Stimulated activated CD4-positive, alpha-beta T cell treated with anti-CD3 and anti-CD28 coated beads, Interleukin-1b, Interleukin-23, amount 100 ng/mL, for 1 hour (primary cell): ENCODE data around the gene VSNL1.

ENCODE experiments used
- DNase-seq, 2 donors: peaks; one replicate each; pipeline ENCODE4 v3.0.0-alpha.2; 2020; ENCODE audit warnings: low read depth in 2 of 2

VSNL1 gene

GRCh38 chr2:17646081-17646554, 105.6 kb downstream of the VSNL1 start:
- DNase-seq, result peak in 1 of 2 donors; percentile 3

- DNase-seq, result no peak
Observed at GRCh38 chr2:17646838-17647701, 106.6 kb downstream of the VSNL1 start.

- no peak for DNase-seq
Observed at GRCh38 chr2:17648581-17648980, 108.1 kb downstream of the VSNL1 start.

GRCh38 chr2:17649026-17649425, 108.5 kb downstream of the VSNL1 start:
- no peak for DNase-seq

DNA sequence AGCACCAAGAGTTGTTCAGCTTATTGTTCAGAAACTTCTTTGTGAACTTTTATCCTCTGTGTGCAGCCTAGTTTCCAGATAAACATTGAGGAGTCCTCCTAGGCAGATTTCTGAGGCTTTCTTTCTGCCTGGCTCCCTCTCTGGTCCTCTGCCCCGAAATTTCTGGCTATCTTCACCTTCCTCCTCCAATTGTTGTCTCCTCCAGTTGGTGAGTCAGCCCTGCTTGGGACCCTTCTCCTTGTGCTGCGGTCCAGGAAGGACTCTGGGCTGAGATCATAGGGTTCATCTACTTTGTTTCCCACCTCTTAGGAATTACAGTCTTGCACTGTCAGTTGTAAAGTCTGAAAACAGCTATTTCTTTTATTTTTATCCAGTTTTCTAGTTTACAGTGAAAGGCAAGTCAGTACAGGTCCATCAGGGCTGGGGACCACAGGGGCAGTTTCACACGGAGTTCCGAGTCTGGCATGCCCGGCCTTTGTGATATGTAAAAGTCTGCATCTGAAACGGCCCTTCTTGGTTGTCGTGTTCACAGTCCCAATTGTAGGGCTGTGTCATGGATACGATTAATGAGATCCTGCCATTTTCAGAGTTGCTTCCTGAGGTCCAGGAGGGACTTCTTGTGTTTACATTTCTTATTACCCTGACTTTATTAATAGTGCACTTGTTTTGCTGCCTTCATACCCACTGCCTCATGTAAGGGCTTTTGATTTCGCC, 112.3 kb downstream of the VSNL1 start:
- no peak for DNase-seq

- DNase-seq, result no peak
Observed at GRCh38 chr2:17657759-17658158, 117.3 kb downstream of the VSNL1 start.

GRCh38 chr2:17658251-17658843, 117.9 kb downstream of the VSNL1 start:
- no peak for DNase-seq

DNA sequence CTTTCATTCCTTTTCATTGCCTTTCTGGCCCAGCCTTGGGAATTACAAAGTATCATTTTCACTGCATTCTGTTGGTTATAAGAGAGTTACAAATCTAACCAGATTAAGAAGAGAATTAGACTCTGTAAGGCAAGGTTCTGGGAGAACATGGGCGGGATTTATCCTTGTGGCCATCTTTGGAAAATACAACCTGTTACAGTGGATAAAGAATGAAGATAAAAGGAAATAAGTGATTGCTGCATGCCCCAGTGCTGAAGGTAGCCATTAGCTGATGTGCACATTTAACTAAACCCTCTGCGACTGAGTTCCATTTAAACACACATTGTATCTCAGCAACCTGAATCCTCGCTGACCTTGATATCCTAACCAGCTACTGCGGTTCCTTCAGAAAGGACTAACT, 119.7 kb downstream of the VSNL1 start:
- DNase-seq, result no peak

- DNase-seq, result no peak
Observed at GRCh38 chr2:17661460-17661859, 121.0 kb downstream of the VSNL1 start.

DNA sequence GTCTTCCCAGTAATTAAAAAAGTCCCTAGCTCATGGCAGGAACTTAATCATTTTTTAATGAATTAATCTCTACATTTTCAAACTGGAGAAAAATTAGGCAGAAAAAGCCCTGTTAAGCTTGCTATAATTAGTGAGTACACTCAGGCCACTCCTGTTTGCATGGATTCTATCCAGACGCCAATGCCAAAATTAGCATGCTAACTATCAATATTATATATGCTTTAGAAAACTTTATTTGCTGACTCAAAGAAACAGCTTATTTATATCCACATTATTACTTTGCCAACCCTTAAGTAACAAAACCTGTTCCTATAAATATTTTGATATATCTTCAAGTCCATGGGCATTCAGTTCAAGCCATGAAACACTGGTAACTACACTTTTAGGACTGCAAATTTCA, 122.2 kb downstream of the VSNL1 start:
- DNase-seq, result no peak

GRCh38 chr2:17664534-17664933, 124.0 kb downstream of the VSNL1 start:
- DNase-seq, result no peak

DNA sequence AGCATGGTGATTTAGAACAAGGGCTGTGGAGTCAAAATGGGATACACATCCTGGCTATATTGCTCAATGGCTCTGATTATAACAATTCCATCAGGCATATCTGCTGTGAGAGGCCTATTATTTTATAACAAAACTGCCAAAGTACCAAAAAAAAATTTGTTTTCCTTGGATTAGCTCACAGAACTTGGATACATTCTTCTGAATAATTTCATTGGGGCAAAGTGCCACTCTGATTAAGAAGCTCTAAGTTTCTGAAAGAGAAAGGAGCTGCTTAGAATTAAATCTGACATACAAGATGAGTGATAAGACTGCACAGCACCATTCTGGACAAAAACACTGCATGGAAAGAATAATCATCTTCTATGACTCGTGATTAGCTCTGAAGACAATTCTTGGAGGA, 127.4 kb downstream of the VSNL1 start:
- DNase-seq, result no peak

GRCh38 chr2:17672583-17673317, 132.3 kb downstream of the VSNL1 start:
- no peak for DNase-seq

DNA sequence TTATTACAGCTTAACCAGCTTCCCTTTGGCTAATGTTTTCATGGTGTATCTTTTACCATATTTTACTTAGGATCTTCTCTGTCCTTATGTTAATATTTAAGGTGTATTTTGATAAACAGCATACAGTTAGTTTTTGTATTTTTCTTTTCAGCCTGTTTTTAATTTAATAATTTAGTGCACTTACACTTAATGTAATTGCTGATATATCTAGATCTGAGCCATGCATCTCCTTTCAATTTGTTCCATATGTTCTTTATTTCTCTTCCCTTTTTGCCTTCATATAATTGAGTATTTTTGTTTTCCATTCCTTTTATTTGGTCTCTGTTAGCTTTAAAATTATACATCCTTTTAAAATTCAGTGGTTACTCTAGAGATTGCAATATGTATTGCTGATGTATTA, 134.3 kb downstream of the VSNL1 start:
- no peak for DNase-seq

DNA sequence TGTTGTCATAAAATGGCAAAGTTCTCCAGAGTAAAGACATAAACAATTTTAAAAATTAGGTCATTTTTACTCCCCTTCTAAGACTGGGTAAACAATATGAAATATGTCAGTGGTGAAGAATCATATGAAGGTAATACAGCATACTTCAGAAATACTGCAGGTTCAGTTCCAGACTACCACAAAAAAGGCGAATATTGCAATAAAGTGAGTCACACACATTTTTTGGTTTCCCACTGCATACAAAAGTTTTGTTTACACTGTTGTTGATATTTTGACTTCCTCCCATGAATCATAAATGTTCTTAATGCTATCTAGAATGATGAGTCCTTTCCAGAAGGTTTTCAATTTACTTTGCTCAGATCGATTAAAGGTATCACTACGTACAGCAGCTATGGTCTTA, 139.6 kb downstream of the VSNL1 start:
- no peak for DNase-seq

DNA sequence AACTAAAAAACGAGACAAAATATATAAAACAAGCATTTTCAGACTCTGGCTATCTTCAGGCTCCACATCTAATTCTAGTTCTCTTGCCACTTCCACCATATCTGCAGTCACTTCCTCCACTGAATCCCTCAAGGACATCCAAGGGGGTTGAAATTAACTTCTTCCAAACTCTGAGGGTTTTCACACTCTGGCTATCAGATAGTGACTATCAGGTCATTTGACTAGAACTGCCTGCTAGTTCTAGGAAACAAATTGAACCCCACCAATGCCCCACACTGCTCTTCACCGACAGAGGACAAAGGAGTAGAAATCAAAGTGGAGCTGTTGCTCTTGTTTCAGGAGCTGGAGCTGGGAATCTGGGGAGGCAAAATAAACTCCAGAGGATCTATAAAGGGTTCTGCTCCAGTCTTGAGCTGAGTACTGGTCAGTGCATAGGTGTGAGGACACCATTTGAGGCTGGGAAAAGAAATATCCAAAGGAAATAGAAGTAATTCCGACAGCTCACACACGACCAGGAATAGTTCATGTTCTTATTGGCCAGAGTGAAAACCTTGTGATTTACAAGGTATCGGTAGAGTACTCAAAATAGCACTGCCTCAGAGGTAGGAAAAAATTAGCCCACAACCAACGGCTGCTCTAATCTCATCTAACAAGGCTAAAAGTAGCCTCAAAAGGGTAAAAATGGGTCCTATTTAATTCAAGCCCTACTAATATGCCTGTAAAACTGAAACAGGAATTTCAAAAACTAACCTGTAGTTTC, 141.8 kb downstream of the VSNL1 start:
- no peak for DNase-seq

DNA sequence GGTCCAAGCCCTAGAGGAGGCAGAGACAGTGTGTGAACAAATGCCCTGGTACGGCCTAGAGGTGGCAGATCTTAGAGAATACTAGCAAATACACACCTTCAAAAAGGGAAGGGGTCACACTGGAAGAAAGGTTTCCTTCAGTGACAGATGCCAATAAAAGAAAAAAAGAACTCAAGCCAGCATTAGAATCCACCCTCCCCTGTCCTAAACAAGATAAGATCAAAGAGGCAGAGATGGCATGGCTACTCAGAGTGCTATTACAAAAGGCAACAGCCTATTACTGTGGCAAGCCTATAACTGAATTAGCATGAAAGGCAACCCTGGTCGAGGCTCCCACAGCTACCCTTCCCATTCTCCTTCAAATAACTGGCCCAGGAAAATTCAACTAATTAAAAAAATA, 143.5 kb downstream of the VSNL1 start:
- no peak for DNase-seq

GRCh38 chr2:17688600-17688999, 148.1 kb downstream of the VSNL1 start:
- no peak for DNase-seq

GRCh38 chr2:17689010-17689409, 148.5 kb downstream of the VSNL1 start:
- no peak for DNase-seq

DNA sequence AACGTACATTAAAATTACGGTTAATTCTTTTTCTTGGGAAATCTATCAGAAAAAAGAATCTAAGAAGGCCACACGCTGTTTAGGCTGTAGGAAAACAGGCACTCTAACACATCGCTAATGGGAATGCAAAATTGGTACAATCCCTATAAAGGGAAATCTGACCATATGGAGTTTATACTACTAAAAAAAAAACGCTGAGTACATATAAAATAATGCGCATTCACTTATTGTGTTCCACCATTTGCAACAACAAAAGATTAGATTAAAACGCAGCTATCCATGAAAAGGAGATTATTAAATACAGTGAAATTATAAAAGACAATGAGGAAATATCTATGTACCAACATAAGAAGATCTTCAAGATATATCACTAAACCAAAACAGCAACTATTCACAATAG, 150.3 kb downstream of the VSNL1 start:
- DNase-seq, result no peak
